LNCaP clone FGC (cell line): Measurements from ENCODE around the gene ABCF2.

Experiments
- DNase-seq: peaks from one replicate; pipeline ENCODE4 v3.0.0-alpha.2; 2011; ENCODE audit warnings: low read depth
- H3K4me3 ChIP-seq: 2 replicates; pipeline ENCODE4 v1.5.1; 2011; ENCODE audit warnings: mild to moderate bottlenecking, low read depth, low read length, control low read depth
- CTCF ChIP-seq: IDR thresholded peaks from 2 replicates; pipeline ENCODE4 v1.5.1; 2012; ENCODE audit warnings: mild to moderate bottlenecking; ENCODE audit not compliant: control insufficient read depth, insufficient read depth; ENCODE audit errors: extremely low read depth

Gene ABCF2

GRCh38 chr7:151226875-151227782, at the start of gene ABCF2:
Gene ABCF2 (minus strand): TSS chr7:151227205. CDS start chr7:151226458, 747 bp downstream.
- peak within 1 kb of the TSS; percentile 99 for H3K4me3 ChIP-seq
- no peak for TF ChIP-seq CTCF

GRCh38 chr7:151275813-151276577, 49.0 kb upstream of the ABCF2 start:
- no peak for TF ChIP-seq CTCF
- peak overlapping the region; percentile 43 for H3K4me3 ChIP-seq
- DNase-seq, result no peak

More at GRCh38 chr7:151226875-151227782, at the start of gene ABCF2:
- peak; percentile 98 for DNase-seq

GRCh38 chr7:151274936-151275812, 48.2 kb upstream of the ABCF2 start:
- DNase-seq, result no peak
- H3K4me3 ChIP-seq, result no peak overlapping the region
- no peak for TF ChIP-seq CTCF

GRCh38 chr7:151274396-151274795, 47.4 kb upstream of the ABCF2 start:
- no peak for DNase-seq
- TF ChIP-seq CTCF, result no peak
- H3K4me3 ChIP-seq, result no peak overlapping the region

- DNase-seq, result no peak
- H3K4me3 ChIP-seq, result no peak overlapping the region
- TF ChIP-seq CTCF, result no peak
Observed at GRCh38 chr7:151273651-151274390, 46.8 kb upstream of the ABCF2 start.

GRCh38 chr7:151272877-151273276, 45.9 kb upstream of the ABCF2 start:
- no peak for TF ChIP-seq CTCF
- no peak overlapping the region for H3K4me3 ChIP-seq
- DNase-seq, result no peak
